NCI-H748 (cell line): ENCODE data around the gene LIN54.
"Not testable (repeated sequence)": the region's sequence is repeated elsewhere in the genome, so short reads cannot be mapped to it uniquely, and the experiment has no call there.

Source experiments
- DNase-seq: peaks from one replicate; lab custom pipeline; 2025; ENCODE audit not compliant: unreplicated experiment; lab: John Stamatoyannopoulos, UW

Gene LIN54

DNA sequence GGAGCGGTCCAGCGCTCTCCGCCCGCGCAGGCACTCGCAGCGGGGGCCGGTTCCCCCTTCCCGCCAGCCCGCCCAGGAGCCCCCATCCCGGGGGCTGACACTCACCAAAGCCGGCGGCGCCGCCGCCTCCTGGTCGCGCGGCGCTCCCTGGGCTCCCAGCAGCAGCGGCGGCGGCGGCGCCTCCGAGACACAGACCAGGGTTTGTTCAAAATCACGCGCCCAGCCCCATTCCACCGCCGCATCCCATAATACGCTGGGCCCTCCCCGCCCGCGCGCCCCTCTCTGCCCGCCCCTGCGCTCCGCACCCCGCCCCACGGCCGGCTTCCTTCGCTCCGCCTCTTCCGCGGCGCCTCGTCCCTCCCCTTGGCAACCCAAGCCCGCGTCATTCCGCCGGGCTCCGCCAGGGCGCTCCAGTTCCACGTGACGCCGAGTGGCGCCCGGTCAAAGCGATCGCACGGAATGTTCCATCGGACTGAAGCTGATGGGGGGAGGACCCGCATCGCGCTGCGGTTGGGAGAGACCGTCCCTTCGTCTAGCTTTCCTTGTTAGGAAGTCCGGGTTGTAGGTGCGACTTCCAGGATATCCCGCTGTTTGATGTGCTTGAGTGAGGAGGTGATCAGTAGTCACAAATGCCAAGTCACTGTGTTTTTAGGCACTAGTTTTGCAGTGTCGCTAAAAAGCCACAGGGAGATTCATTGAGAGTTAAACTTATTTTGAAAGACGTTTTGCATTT, 2.2 kb upstream of the LIN54 start:
- peak; percentile 98 for DNase-seq

DNA sequence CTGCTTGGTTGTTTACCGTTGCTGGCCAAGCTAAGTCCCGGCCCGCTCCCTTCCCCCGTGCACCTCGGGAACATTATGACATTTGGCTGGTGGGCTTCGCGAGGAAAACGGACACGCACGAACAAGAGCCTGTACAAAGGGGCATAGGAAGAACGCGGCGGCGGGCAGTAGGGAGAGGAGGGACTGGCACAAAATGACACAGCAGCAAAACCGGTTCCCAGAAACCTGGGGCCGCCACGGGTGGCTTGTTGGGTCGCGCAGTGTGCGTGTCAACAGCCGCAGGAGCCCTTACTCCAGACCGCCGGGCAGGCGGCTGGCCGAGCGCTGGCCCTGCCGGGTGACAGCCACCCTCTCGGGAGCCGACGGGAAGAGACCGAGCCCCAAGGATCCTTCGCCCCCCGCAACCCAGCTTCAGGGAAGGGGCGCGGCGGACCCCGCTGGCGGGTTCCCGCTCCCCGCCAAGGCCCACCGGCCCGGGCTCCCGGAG, 1.6 kb upstream of the LIN54 start:
- DNase-seq = peak; percentile 64

DNA sequence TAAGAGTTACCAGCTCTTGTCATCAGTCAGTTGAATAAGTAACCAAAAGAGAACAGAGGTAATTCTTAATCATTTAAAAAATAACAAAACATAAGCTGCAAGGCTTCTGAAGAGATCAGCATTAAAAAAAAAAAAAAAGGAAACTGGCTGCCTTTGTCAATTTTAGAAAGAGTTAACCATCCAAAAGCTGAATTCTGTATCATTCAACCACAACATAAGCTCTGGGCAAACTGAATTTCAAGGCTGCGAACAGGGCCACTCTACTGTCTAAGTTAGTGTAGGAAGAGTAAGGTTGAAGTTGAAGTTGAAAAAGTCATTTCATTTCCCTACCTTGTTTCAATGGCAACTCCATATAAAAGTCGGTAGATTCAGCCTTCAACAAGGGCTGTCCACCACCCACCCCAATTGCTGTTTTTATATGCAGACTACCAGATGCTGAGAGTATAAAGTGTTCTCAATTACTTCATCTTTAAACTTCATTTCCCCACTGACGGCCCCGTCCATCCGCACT, 1.1 kb upstream of the LIN54 start:
- DNase-seq = no peak

DNA sequence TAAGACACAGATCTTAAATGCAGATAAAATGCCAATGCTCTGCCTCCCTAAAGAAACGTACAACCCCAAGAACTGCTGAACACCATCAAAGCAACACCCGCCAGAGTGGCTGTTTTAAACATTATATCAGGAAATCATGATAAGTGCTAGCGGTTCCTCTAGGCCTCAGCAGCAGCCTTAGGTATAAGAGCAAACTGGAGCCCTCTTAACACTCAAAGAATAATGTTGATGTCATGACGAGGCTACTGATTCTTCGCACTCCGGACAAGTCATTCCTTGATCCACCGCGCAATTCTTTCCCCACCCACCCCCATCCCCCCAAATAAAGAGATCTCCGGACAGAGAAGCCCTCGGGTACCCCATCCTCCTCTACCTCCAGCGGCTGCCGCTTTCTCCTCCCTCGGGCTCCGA, 507 bp downstream of the LIN54 start:
- DNase-seq = peak; percentile 27

DNA sequence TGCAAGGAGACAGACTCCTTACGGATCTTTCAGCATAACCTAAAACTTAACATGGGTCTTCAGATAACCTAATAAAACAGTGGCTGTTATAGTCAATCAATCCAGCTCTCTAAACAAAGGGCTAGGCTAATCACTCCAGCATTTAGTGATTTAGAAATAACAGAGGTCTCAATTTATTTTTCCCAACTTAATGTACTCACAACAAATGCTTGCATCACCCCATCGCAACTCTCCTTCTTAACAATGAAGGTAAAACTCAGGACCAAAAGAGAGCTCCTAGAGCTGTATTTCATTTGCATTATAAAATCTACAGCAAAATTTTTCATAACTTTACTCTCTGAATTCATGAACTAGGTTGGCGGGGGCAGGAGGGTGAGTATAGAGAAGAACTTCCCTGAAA, 1.1 kb downstream of the LIN54 start:
- DNase-seq = no peak

DNA sequence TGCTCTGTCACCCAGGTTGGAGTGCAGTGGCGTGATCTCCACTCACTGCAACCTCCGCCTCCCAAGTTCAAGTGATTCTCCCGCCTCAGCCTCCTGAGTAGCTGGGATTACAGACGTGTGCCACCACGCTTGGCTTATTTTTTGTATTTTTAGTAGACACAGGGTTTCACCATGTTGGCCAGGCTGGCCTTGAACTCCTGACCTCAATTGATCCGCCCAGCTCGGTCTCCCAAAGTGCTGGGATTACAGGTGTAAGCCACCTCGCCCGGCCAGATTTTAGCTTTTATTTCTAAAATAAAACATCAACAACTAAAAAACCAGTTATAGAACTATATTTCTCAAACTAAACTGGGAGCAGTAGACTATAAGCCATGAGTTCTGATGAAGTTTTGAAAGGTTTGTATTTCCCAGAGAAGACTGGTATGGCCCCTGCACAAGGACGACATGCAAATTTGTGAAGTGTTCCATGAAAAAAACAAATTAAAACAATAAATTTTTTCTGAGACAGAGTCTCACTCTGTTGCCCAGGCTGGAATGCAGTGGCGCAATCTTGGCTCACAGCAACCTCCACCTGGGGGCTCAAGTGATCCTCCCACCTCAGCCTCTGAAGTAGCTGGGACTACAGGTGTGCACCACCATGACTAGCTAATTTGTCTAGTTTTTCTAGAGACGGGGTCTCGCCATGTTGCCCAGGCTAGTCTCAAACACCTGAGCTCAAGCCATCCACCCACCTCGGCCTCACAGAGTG, 7.4 kb downstream of the LIN54 start:
- not testable (repeated sequence) for DNase-seq

DNA sequence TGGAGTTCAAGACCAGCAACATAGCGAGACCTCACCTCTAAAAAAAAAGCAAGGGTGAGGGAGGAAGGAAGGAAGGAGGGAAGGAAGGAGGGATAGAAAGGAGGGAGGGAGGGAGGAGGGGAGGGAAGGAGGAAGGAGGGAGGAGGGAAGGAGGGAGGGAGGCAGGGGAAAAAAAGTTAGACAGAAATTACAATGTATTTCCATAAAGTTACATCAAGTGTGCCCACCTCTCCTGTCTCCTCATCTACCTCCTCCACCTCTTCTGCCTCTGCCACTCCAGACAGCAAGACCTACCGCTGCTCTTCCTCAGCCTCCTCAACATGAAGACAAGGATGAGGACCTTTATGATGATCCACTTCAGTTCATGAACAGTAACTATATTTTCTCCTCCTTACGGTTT, 8.3 kb downstream of the LIN54 start:
- no peak for DNase-seq

DNA sequence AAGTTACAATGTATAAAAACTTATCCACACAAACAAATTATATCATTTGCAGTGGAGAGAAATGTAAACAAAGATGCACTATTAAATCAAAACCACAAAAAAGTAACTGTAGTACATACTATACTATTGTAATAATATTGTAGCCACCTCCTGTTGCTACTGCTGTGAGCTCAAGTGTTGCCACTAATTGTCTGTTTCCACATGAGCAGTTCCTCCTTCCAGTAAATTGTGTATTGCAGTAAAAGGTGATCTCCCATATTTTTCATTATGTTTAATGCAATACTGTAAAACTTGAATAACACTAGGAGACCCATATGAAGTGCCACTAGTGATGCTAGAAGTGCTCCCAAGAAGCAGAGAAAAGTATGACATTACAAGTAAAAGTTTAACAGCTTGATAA, 11.7 kb downstream of the LIN54 start:
- DNase-seq = peak; percentile 4

DNA sequence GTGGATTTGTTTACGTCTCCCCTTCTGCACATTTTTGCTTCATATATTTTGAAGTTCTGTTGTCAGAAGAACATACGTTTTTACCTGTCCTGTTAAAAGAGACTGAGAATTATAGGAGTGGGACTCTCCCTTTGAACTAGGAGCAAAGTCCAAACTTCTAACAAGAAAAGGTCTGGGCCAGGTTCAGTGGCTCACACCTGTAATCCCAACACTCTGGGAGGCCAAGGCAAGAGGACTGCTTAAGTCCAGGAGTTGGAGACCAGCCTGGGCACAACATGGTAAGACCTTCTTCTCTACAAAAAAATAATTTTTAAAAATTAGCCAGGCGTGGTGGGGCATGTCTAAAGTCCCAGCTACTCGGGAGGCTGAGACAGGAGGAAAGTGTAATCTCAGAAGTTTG, 15.8 kb downstream of the LIN54 start:
- no peak for DNase-seq

DNA sequence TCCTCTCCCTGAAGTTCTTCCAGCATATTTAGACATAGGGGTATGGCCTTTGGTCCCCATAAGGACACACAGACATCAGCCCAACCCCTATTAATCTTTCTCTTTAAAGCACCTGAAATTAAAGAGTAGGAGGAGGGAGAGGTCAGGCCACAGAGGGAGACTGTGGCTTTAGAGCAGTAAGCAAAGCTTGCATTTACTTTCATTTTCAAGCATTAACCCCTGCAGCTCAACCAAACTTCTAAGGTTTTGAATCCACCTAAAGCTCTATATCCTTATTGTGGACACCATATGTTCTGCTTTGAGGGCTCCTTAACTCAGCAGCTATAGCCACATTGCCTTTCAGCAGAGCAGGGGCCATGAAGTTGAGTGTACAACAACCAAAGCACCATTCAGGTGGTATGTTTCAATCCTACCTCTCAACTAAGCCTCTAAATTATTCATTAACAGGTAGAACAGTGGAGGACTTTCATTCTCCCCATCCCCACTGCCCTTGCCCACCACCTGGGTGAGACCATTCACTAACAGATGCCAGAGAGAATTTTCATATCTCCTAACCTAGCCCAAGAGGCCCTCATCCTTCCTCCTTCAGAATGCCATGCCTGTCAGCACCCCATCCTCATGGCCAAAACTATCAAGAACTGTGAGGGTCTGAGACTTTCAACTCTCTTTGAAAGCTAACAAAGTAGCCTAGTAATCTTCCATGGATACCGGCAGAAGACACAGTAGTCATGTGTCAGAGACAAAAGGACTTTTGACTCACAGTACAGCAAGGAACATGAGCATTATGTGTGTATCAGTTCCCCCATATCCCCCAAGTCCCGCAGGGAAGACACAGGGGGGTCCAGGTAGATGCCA, 20.8 kb downstream of the LIN54 start:
- DNase-seq = no peak

DNA sequence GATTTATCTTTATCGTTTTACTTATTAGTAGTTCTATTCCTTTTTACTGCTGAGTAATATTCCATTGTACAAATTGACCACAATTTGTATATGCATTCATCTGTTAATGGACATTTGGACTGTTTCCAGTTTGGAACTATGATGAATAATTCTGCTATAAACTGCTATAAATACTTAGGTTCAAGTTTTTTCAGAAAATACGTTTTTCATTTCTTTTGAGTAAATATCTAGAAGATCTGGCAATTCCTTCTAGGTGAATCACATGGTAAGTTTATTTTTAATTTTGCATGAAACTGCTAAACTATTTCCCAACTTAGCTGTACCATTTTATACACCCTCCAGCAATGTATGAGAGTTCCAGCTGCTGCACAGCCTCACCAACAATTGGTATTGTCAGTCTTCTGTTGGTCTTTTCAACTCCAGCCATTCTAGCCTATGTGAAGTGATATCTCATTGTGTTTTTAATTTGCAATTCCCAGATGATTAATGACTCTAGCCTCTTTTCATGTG, 22.2 kb downstream of the LIN54 start:
- no peak for DNase-seq

DNA sequence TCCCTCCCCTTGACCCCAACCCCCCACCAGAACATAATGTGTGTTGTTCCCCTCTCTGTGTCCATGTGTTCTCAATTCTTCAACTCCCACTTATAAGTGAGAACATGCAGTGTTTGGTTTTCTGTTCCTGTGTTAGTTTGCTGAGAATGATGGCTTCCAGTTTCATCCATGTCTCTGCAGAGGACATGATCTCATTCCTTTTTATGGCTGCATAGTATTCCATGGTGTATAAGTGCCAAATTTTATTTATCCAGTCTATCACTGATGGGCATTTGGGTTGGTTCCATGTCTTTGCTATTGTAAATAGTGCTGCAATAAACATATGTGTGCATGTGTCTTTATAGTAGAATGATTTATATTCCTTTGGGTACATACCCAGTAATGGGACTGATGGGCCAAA, 23.1 kb downstream of the LIN54 start:
- not testable (repeated sequence) for DNase-seq

DNA sequence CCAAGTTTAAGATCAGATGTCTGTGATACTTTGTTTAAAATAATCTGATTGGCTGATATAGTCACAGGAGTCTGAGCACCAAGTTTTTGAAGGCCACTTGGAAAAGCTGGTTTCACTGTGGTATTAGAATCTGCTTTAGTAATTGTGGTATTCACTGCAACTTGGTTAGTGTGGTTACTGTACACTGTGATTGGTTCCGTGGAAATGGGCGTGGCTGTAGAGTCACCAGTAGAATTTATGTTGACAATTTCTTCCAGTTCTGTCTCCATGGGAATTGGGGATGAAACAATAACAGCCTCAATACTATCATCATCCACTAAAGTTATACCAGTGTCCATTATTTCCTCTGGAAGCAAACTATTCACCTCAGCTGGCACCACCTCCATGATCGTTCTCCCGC, 26.2 kb downstream of the LIN54 start:
- no peak for DNase-seq

DNA sequence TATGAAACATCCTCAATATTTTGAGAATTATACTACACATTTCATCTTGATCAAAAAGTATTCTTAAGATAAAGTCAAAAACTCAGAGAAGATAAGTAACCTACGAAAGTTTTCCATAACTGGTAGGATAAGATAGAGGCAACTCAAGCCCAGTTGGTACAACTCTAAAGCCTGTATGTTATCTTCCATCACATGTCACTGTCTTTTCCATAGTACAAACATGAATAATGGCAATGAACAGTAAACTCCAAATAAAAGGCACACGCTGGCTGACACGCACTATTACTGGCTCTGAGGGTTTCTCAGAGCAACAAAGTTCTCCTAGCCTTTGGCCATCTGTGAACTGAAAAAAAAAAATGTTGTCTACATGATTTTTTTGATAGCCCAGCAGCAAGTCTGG, 27.2 kb downstream of the LIN54 start:
- no peak for DNase-seq

DNA sequence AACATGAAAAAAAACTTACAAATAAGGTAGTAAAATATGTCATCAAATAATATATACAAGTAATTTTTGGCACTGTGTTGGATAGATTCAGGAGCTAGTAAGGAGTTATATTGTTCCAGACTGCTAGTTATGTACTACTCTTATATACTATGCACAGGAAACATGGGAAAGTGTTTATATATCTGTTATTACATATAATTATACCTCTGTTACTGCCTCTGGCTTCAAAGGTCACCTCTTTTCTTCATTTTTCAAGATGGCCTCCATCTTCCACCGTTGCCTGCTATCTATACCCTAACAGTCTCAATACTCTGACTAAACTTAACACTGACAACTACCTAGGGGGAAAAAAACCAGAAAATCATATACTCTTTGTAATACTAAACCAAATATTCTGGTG, 29.5 kb downstream of the LIN54 start:
- no peak for DNase-seq

DNA sequence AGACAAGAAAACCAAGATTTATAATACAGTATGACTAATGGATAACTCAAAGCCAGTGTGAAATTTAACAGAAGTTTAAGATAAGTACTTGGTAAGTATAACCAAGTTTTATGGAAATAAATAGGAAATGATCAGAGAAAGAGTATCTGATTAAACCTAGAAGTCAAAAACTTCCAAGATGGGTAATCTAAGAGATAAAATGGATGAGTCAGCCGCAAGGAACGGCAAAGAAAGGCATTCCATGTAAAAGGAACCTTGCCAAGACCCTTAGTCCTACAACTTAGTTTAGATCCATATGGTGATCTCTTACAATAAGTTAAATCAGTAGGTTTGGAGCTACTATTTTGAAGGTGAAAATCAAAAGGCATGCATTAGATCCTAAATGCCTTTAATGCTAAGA, 34.8 kb downstream of the LIN54 start:
- DNase-seq = no peak

DNA sequence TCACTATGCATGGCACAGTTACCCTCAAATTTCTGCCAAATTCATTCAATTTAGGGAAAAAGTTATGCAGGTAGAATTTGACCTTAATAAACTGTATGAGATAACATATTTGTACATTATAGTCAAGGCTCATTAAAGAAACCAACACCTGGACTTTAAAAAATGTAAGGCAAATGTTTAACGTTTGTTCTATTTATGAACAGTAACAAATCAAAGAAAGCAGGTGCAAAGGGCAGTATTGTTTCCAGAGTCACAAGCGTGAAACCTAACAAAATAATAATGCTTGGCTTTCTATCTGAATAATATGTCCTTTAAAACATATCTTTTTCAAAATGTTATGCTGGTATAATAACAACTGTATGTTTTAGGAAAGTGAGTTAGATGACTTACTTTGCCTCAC, 41.2 kb downstream of the LIN54 start:
- DNase-seq = no peak

DNA sequence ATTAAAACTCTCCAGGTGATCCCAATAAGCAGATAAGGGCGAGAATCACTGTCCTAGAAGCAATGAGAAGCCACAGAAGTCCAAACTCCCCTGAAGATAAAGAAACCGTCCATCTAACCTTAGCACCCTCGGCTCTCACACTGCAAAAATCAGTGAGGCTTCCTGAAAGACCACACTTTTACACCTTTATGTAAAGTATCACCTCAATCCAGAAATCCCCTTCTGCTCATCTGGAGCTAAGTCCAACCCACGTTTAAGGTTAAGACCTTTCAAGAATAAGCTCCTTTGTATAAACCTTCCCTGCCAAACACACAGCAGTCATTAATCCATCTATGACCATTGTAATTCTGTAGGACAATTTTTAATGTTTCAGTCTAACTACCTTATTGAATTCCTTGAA, 41.7 kb downstream of the LIN54 start:
- DNase-seq = no peak

DNA sequence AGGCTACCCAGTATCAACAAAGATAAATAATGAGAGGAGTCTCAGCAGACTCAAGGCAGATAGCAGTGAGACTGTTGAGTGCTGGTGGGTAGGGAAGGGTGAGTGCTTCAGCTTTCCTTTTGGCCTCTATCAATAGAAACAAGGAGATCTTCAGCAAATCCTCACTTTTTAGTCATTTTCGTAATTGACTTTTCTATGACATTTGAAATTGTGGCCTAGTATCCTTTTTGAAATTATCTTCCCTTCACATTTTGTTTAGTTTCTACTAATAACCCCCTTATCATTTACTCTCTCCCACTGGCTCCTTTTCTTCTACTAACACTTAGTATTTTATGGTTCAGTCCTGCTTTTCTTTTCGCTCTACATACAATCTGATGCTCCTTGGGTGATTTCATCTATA, 44.9 kb downstream of the LIN54 start:
- no peak for DNase-seq

DNA sequence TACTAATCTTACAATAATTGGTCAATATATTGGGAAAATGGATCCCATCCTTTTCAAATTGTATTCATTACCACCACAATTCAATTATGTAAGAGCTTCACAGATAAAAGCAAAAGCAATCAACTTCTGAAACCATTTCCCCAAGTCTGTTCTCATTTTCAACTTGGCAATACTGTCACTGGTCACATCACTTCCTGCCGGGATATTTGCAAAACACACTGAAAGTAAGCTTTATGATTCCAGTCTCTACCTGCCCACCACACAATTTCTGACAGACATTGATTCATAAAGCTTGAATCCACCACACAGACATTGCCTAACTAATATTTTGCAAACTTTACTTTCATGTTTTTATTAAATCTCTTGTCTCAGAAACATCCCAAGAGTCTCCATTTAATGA, 53.6 kb downstream of the LIN54 start:
- DNase-seq = no peak

DNA sequence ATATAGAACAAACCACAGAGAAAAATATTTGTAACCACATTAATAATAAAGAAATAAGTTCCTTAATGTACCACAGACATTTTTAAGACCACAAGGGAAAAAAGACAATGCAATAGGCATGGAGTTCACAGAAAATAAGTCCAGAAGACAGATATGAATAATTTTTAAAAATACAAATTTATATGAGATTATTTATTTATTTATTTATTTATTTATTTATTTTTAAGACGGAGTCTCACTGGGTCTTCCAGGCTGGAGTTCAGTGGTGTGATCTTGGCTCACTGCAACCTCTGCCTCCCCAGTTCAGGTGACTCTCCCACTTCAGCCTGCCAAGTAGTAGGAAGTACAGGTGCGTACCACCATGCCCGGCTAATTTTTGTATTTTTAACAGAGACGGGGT, 56.4 kb downstream of the LIN54 start:
- no peak for DNase-seq
